GM18951 (cell line): ENCODE measurements around the gene MRS2.

Source experiments
- POLR2A ChIP-seq: IDR thresholded peaks from 4 replicates; pipeline ENCODE4 v1.6.1; 2011; ENCODE audit warnings: mild to moderate bottlenecking; ENCODE audit not compliant: insufficient read length, insufficient read depth; ENCODE audit errors: extremely low read depth
- in situ Hi-C: fragments of 300-500 bp; cut with MboI; formaldehyde crosslinking; loops from one replicate; pipeline ENCODE4 v1.12.0; 2022; ENCODE audit warnings: low sequenced_read_pairs, mixed read lengths, inconsistent platforms; ENCODE audit not compliant: unreplicated experiment

MRS2 gene

DNA sequence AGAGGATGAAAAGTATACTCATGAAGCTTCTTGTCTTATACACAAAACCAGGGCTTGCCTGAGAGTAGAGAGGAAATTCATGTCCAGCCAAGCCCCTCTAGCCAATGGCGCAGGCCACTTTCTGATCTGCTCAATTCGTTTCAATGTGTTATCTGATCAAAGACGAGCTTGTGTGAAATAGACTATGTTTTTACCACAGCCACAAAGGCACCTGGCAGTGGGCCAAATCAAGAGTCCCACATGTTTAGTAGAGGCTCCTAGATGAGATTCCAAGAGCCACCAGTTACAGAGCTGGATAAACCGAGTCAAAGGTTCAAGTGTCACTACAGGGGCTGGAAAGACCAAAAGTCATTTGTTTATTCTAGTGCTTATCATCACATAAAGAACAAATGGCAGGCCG lies 51.7 kb downstream of the MRS2 start:
- in situ Hi-C loops: no loop called here
- no peak for TF ChIP-seq POLR2A

DNA sequence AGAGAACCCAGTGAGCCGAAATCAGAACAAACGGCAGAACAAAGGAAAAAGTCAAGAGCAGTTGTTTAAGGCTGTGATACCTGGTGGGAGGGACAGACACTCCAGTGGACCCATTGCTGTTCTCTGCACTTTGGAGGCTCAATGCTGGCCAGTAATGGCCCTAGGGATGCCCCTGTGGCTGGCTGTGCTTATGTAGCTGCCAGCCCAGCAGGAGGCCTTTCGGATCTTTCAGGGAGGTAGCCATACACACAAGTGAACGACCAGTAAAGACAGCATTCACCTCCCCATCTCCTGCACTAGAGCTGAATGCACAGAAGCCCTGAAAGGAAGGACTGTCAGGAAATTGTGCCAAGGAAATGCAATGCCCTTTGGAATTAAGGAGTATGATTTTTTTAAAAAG lies 52.3 kb downstream of the MRS2 start:
- in situ Hi-C loops: no loop called here
- no peak for TF ChIP-seq POLR2A

DNA sequence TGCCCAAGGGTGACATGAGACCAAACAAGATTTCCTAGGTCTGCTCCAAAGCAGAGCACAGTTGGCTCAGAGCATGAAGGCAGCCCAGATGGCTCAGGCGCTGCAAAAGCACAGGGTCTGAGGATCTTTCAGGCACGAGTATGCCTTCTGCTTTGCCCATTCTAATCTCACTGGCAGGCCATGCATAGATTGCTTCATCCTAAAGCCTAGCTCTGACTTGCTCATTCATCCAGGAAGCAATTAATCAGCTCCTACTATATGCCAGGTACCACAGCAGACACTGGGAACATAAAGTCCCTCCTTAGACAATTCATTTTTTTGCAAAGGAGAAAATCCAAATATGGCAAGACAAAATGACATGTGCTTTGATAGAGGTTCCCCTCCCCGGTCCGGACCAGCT lies 55.4 kb downstream of the MRS2 start:
- TF ChIP-seq POLR2A: no peak
- in situ Hi-C loops: no loop called here

DNA sequence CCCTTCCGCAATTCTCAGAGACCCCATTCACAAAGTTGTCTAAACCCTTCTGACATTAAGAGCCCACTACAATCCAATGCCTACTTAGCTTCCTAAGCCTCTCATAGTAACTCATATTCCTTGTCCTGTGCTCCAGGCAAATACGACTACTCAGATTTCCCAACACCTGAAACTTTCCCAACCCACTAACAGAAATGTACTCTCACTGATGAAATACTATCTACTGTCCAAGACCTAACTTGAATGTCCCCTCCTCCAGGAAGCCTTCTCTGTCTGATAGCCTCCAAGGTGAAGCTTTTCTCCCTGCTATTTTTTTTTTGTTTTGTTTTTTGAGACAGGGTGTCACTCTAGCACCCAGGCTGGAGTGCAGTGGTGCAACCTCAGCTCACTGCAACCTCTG lies 56.2 kb downstream of the MRS2 start:
- in situ Hi-C loops: no loop called here
- TF ChIP-seq POLR2A: no peak

DNA sequence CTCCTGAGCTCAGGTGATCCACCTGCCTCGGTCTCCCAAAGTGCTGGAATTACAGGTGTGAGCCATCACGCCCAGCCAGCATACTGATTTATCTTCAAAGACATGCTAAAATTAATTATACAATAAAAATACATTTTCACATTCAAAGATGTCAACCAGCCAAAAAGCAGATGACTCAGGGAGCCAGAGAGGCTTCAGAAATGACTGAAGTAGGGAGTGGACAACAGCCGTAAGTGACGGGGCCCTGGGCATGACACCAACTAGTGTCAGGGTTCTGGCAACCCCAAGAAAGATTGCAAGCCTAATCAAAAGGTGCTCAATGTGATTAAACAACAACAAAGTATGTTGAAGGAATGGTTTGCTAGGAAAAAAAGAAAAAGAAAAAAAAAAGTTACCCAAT lies 58.2 kb downstream of the MRS2 start:
- in situ Hi-C loops: no loop called here
- no peak for TF ChIP-seq POLR2A

- no peak for TF ChIP-seq POLR2A
- in situ Hi-C loops: no loop called here
Measured at GRCh38 chr6:24464253-24465038, 61.7 kb downstream of the MRS2 start.

DNA sequence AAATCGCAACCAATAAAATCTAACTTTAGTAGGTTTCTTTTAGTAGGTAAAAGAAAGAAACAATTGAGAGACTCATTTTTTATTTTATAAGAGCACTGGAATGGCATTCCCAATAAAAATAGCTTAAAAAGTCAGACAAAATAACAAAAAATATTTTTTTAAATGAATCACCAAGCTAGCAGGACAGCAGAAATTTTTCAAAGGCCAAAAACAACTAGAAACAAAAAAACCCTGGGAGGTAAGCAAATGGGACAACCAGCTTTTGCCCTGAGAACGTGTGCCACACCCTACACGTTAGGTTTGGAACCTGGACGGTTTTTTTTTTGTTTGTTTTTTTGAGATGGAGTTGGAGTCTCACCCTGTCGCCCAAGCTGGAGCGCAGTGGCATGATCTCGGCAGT lies 67.1 kb downstream of the MRS2 start:
- in situ Hi-C loops: no loop called here

GRCh38 chr6:24472181-24472580 lies 69.4 kb downstream of the MRS2 start:
- in situ Hi-C loops: no loop called here

More for the DNA sequence above, 67.1 kb downstream of the MRS2 start:
- no peak for TF ChIP-seq POLR2A

More at GRCh38 chr6:24472181-24472580, 69.4 kb downstream of the MRS2 start:
- no peak for TF ChIP-seq POLR2A
